Adrenal gland (tissue), 5 donors: ENCODE results near the gene STIM1.

Experiments
- POLR2A ChIP-seq, 2 donors: fragments of 450-650 bp; IDR thresholded peaks; one replicate each; pipeline ENCODE4 v1.6.1; 2017; ENCODE audit warnings: antibody characterized with exemption in 2 of 2, mild to moderate bottlenecking in 2 of 2, moderate library complexity in 1 of 2
- TF ChIP-seq, protein P1 (sequence below), 6 experiments: fragments of 450-650 bp in 4 of 6; fragments of 200-600 bp in 2 of 6; sonication (generic) in 1 of 6; IDR thresholded peaks; 1 replicate in 5 of 6; 2 replicates in 1 of 6; pipeline versions ENCODE4 v1.5.1 to v1.8.0; 2016 to 2021; ENCODE audit warnings: antibody characterized with exemption in 6 of 6, mild to moderate bottlenecking in 2 of 6, moderate library complexity in 1 of 6
- donor health status: DM: no; HTN: no; CAD: no.

DNA sequence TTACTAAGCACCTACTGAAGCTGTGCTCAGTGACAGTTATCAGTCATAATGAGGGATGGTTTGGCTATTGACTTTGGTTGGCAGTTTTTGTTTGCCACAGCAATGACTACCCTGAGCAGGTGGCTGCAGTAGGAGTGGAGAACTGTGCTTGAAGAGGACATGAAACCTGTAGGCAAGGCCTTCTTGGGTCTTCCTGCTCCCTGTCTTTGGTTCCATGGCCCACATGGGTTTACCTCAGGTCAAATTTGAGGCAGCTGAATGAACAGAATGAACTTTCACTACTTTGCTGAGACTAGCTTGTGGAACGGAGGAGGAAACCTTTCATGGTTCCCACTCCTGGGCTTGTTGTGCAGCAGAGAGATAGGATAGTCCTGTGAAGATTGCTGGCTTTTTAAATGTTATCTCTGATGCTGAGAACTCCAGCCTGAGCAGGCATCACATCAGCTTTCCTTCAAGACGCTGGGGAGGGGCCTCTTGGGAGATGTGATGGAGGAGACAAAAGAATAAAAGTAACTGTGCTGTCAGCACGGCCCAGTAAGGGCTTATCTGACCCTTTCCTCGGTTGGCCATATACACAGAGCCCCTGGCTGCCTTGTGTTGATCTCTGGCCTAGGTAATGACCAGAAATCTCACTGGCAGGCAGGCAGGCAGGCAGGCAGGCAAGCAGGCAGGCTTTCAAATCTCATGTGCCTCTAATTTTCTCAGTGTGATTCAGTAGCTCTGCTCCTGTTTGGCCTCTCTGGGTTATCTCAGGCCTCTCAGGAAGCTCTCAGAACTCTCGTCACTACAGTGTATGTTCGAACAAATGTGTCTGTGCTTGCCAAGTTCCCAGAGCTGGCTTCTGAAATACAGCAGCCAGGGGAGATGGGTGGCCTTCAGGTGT lies 12.0 kb downstream of the STIM1 start:
- TF ChIP-seq POLR2A (IDR thresholded peaks at IDR 0.05), result no peak
- TF ChIP-seq, protein P1, sequence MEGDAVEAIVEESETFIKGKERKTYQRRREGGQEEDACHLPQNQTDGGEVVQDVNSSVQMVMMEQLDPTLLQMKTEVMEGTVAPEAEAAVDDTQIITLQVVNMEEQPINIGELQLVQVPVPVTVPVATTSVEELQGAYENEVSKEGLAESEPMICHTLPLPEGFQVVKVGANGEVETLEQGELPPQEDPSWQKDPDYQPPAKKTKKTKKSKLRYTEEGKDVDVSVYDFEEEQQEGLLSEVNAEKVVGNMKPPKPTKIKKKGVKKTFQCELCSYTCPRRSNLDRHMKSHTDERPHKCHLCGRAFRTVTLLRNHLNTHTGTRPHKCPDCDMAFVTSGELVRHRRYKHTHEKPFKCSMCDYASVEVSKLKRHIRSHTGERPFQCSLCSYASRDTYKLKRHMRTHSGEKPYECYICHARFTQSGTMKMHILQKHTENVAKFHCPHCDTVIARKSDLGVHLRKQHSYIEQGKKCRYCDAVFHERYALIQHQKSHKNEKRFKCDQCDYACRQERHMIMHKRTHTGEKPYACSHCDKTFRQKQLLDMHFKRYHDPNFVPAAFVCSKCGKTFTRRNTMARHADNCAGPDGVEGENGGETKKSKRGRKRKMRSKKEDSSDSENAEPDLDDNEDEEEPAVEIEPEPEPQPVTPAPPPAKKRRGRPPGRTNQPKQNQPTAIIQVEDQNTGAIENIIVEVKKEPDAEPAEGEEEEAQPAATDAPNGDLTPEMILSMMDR (IDR thresholded peaks at IDR 0.05), result no peak
